H9 (cell line): ENCODE data around the gene RAB31. TPM values are rescaled to one million over a fixed set of nuclear protein-coding genes. Genes with fewer than 3 reads are reported as not detected.

ENCODE experiments used
- DNase-seq: peaks from one replicate; pipeline ENCODE4 v3.0.0-alpha.2; 2017
- H2AFZ ChIP-seq: one replicate; pipeline ENCODE4 v1.6.1; 2013; ENCODE audit warnings: mild to moderate bottlenecking, low read length, control low read depth, moderate library complexity
- H2AK5ac ChIP-seq: 2 replicates; pipeline ENCODE4 v1.6.1; 2013; ENCODE audit warnings: low read length, control low read depth, mixed read lengths; ENCODE audit not compliant: insufficient read length
- H2BK120ac ChIP-seq: one replicate; pipeline ENCODE4 v1.6.1; 2013; ENCODE audit warnings: low read depth, mild to moderate bottlenecking, low read length, control low read depth, inconsistent platforms; ENCODE audit not compliant: poor library complexity, severe bottlenecking
- H2BK12ac ChIP-seq: 2 replicates; pipeline ENCODE4 v1.6.1; 2013; ENCODE audit warnings: low read length, control low read depth, mixed read lengths, low read depth; ENCODE audit not compliant: insufficient read length
- H2BK15ac ChIP-seq: 2 replicates; pipeline ENCODE4 v1.6.1; 2013; ENCODE audit warnings: low read depth, low read length, control low read depth
- H2BK20ac ChIP-seq: one replicate; pipeline ENCODE4 v1.6.1; 2013; ENCODE audit warnings: low read depth, mild to moderate bottlenecking, low read length, control low read depth, inconsistent platforms; ENCODE audit not compliant: poor library complexity, severe bottlenecking
- H2BK5ac ChIP-seq: 2 replicates; pipeline ENCODE4 v1.6.1; 2013; ENCODE audit warnings: low read length, control low read depth, mixed read lengths; ENCODE audit not compliant: insufficient read length
- H3K14ac ChIP-seq: 2 replicates; pipeline ENCODE4 v1.6.1; 2013; ENCODE audit warnings: low read length, control low read depth; ENCODE audit not compliant: insufficient read depth
- H3K18ac ChIP-seq: 2 replicates; pipeline ENCODE4 v1.6.1; 2013; ENCODE audit warnings: low read depth, mild to moderate bottlenecking, mixed read lengths, low read length, control low read depth; ENCODE audit not compliant: insufficient read length
- H3K23ac ChIP-seq: 2 replicates; pipeline ENCODE4 v1.6.1; 2013; ENCODE audit warnings: low read length, control low read depth, mixed read lengths, low read depth; ENCODE audit not compliant: insufficient read length
- H3K23me2 ChIP-seq: 2 replicates; pipeline ENCODE4 v1.6.1; 2013; ENCODE audit warnings: low read depth, mild to moderate bottlenecking, mixed read lengths, low read length, control low read depth; ENCODE audit not compliant: insufficient read length, poor library complexity, severe bottlenecking
- H3K27ac ChIP-seq: 2 replicates; pipeline ENCODE4 v1.5.1; 2013; ENCODE audit warnings: low read length, control low read depth, mixed read lengths, low read depth; ENCODE audit not compliant: insufficient read length
- H3K27me3 ChIP-seq: 2 replicates; pipeline ENCODE4 v1.6.1; 2013; ENCODE audit warnings: low read length, control low read depth, inconsistent platforms; ENCODE audit not compliant: insufficient read depth
- H3K4ac ChIP-seq: 2 replicates; pipeline ENCODE4 v1.6.1; 2013; ENCODE audit warnings: low read depth, mild to moderate bottlenecking, control low read depth, inconsistent platforms, low read length, moderate library complexity
- H3K4me1 ChIP-seq: 2 replicates; pipeline ENCODE4 v1.6.1; 2013; ENCODE audit warnings: low read length, control low read depth, inconsistent platforms; ENCODE audit not compliant: insufficient read depth
- H3K4me2 ChIP-seq: 2 replicates; pipeline ENCODE4 v1.6.1; 2013; ENCODE audit warnings: low read length, control low read depth, mixed read lengths; ENCODE audit not compliant: insufficient read length, insufficient read depth
- H3K56ac ChIP-seq: 2 replicates; pipeline ENCODE4 v1.6.1; 2013; ENCODE audit warnings: low read depth, mild to moderate bottlenecking, mixed read lengths, low read length, control low read depth; ENCODE audit not compliant: insufficient read length
- H3K79me1 ChIP-seq: 2 replicates; pipeline ENCODE4 v1.6.1; 2013; ENCODE audit warnings: low read depth, mild to moderate bottlenecking, moderate library complexity, low read length, control low read depth, inconsistent platforms; ENCODE audit not compliant: insufficient read depth, poor library complexity, severe bottlenecking
- H3K79me2 ChIP-seq: 2 replicates; pipeline ENCODE4 v1.6.1; 2013; ENCODE audit warnings: low read length, control low read depth, inconsistent platforms; ENCODE audit not compliant: insufficient read depth
- H3K9ac ChIP-seq: 2 replicates; pipeline ENCODE4 v1.6.1; 2013; ENCODE audit warnings: low read length, control low read depth, mixed read lengths; ENCODE audit not compliant: insufficient read length; ENCODE audit errors: extremely low read depth
- H3K9me3 ChIP-seq: one replicate; pipeline ENCODE4 v1.6.1; 2013; ENCODE audit warnings: low read depth, low read length, inconsistent platforms; ENCODE audit not compliant: control insufficient read depth
- H3T11ph ChIP-seq: one replicate; pipeline ENCODE4 v1.6.1; 2013; ENCODE audit warnings: mild to moderate bottlenecking, low read length, control low read depth, inconsistent platforms
- H4K20me1 ChIP-seq: one replicate; pipeline ENCODE4 v1.6.1; 2013; ENCODE audit not compliant: control insufficient read depth, insufficient read length, insufficient read depth
- H4K5ac ChIP-seq: 2 replicates; pipeline ENCODE4 v1.6.1; 2013; ENCODE audit warnings: low read depth, mild to moderate bottlenecking, mixed read lengths, low read length, control low read depth; ENCODE audit not compliant: insufficient read length
- H4K8ac ChIP-seq: replicated peaks from 2 replicates; pipeline ENCODE4 v1.6.1; 2013; ENCODE audit warnings: low read length, control low read depth, mixed read lengths, low read depth; ENCODE audit not compliant: insufficient read length
- H4K91ac ChIP-seq: 2 replicates; pipeline ENCODE4 v1.6.1; 2013; ENCODE audit warnings: low read depth, mild to moderate bottlenecking, moderate library complexity, mixed read lengths, low read length, control low read depth; ENCODE audit not compliant: insufficient read length
- H3K27ac Mint-ChIP-seq, 3 experiments: 2 replicates in 2 of 3; 3 replicates in 1 of 3; pipeline ENCODE4 v1.8.0; 2020 to 2021; ENCODE audit warnings: mixed read lengths in 3 of 3, mild to moderate bottlenecking in 1 of 3, moderate library complexity in 1 of 3
- H3K27me3 Mint-ChIP-seq: 2 replicates; pipeline ENCODE4 v1.8.0; 2021; ENCODE audit warnings: low read depth, mild to moderate bottlenecking, moderate library complexity, mixed read lengths
- H3K36me3 Mint-ChIP-seq, 3 experiments: 2 replicates in 2 of 3; 3 replicates in 1 of 3; pipeline ENCODE4 v1.8.0; 2020 to 2021; ENCODE audit warnings: low read depth in 3 of 3, mixed read lengths in 3 of 3; ENCODE audit not compliant: insufficient read depth in 1 of 3
- H3K4me1 Mint-ChIP-seq, 2 experiments: 2 replicates each; pipeline ENCODE4 v1.8.0; 2020; ENCODE audit warnings: mixed read lengths in 2 of 2
- H3K4me3 Mint-ChIP-seq, 2 experiments: 2 replicates in 1 of 2; 3 replicates in 1 of 2; pipeline ENCODE4 v1.8.0; 2020 to 2021; ENCODE audit warnings: mild to moderate bottlenecking in 2 of 2, mixed read lengths in 2 of 2, moderate library complexity in 1 of 2
- H3K9me3 Mint-ChIP-seq, 2 experiments: 2 replicates in 1 of 2; 3 replicates in 1 of 2; pipeline ENCODE4 v1.8.0; 2020; ENCODE audit warnings: mild to moderate bottlenecking in 2 of 2, mixed read lengths in 2 of 2, moderate library complexity in 1 of 2
- WGBS: extraction: QIAGEN DNeasy Blood & Tissue Kit; methylation state at CpG from one replicate; pipeline ENCODE4 v1.1.7; 2013; ENCODE audit warnings: missing lambda C conversion rate, low lambda C conversion rate, mixed read lengths; ENCODE audit not compliant: insufficient read length; ENCODE audit errors: extremely low coverage; 5-methylcytosine and 5-hydroxymethylcytosine counted together
- total RNA-seq: library from RNA; stranded (reverse); gene quantifications from 2 replicates; pipeline ENCODE4 v1.2.1, GENCODE V29; 2021
- TF ChIP-seq, protein P1 (sequence below): fragments of 200-600 bp; sonication (generic); conservative IDR thresholded peaks from 3 replicates; pipeline ENCODE4 v1.8.0; 2021; ENCODE audit warnings: antibody characterized with exemption, mild to moderate bottlenecking

Gene RAB31
- total RNA-seq, 1 experiment from 2014 or later, result 22.4 TPM

GRCh38 chr18:9715088-9715343 lies 6.9 kb downstream of the RAB31 start:
- H3K23ac ChIP-seq, result no peak overlapping the region
- no peaks in the 10 kb centered on the region for H3K23me2 ChIP-seq
- no peak overlapping the region for H2BK20ac ChIP-seq
- no peaks in the 10 kb centered on the region for H3K79me2 ChIP-seq
- no peak overlapping the region for H3K4ac ChIP-seq
- Mint-ChIP-seq H3K9me3 (no peaks in the 10 kb centered on the region), H3K36me3 (peaks cover 0 to 5% (median 0%) of the 10 kb centered on the region in 3 experiments; a peak in 1 of 7 replicates), H3K27ac (peak overlapping the region in 1 of 3 experiments; percentile 1; a peak in 1 of 7 replicates), H3K4me3 (no peak overlapping the region), H3K27me3 (peaks cover 16% of the 10 kb centered on the region), H3K4me1 (peaks cover 15 to 18% of the 10 kb centered on the region in 2 experiments)
- H4K91ac ChIP-seq, result no peak overlapping the region
- H3K4me2 ChIP-seq, result no peak overlapping the region
- DNase-seq, result no peak
- no peak overlapping the region for H4K8ac ChIP-seq
- H2AFZ ChIP-seq, result no peak overlapping the region
- no CpG with 5 or more reads among the region's 3 CpGs for WGBS
- no peak overlapping the region for H2AK5ac ChIP-seq
- H3K79me1 ChIP-seq, result peaks cover 2% of the 10 kb centered on the region
- TF ChIP-seq, protein P1, sequence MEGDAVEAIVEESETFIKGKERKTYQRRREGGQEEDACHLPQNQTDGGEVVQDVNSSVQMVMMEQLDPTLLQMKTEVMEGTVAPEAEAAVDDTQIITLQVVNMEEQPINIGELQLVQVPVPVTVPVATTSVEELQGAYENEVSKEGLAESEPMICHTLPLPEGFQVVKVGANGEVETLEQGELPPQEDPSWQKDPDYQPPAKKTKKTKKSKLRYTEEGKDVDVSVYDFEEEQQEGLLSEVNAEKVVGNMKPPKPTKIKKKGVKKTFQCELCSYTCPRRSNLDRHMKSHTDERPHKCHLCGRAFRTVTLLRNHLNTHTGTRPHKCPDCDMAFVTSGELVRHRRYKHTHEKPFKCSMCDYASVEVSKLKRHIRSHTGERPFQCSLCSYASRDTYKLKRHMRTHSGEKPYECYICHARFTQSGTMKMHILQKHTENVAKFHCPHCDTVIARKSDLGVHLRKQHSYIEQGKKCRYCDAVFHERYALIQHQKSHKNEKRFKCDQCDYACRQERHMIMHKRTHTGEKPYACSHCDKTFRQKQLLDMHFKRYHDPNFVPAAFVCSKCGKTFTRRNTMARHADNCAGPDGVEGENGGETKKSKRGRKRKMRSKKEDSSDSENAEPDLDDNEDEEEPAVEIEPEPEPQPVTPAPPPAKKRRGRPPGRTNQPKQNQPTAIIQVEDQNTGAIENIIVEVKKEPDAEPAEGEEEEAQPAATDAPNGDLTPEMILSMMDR, result no peak
- no peak overlapping the region for H3K27ac ChIP-seq
- H3K4me1 ChIP-seq, result peaks cover 3% of the 10 kb centered on the region; the same call in 1 of the 2 replicates
- H3K9ac ChIP-seq, result no peak overlapping the region
- no peak overlapping the region for H4K5ac ChIP-seq
- no peak overlapping the region for H2BK120ac ChIP-seq
- no peaks in the 10 kb centered on the region for H3K9me3 ChIP-seq
- peaks cover 1% of the 10 kb centered on the region; the same call in 1 of the 2 replicates for H3K27me3 ChIP-seq
- no peak overlapping the region for H3K18ac ChIP-seq
- no peak overlapping the region for H2BK12ac ChIP-seq
- H4K20me1 ChIP-seq, result no peaks in the 10 kb centered on the region
- no peak overlapping the region for H3K14ac ChIP-seq
- no peak overlapping the region for H2BK15ac ChIP-seq
- no peak overlapping the region for H2BK5ac ChIP-seq
- no peak overlapping the region for H3K56ac ChIP-seq
- H3T11ph ChIP-seq, result no peak overlapping the region
